Muscle of leg (tissue), 11 donors: ENCODE results near the gene TACC2. TPM values are rescaled to one million over a fixed set of nuclear protein-coding genes. Genes with fewer than 3 reads are reported as not detected.

ENCODE experiments used
- DNase-seq: peaks from one replicate; pipeline ENCODE4 v3.0.0; 2013
- H3K27ac ChIP-seq: one replicate; pipeline ENCODE4 v1.5.1; 2013; ENCODE audit warnings: mild to moderate bottlenecking, low read length, control low read depth
- H3K27me3 ChIP-seq: one replicate; pipeline ENCODE4 v1.6.1; 2013; ENCODE audit warnings: low read length; ENCODE audit not compliant: control insufficient read depth, insufficient read depth
- H3K36me3 ChIP-seq: one replicate; pipeline ENCODE4 v1.6.1; 2013; ENCODE audit warnings: low read length; ENCODE audit not compliant: control insufficient read depth, insufficient read depth
- H3K4me1 ChIP-seq: one replicate; pipeline ENCODE4 v1.6.1; 2013; ENCODE audit warnings: low read length; ENCODE audit not compliant: control insufficient read depth, insufficient read depth
- H3K4me3 ChIP-seq: one replicate; pipeline ENCODE4 v1.5.1; 2013; ENCODE audit warnings: low read length, control low read depth
- H3K9me3 ChIP-seq: replicated peaks from 2 replicates; pipeline ENCODE4 v1.6.1; 2013; ENCODE audit warnings: low read depth, low read length; ENCODE audit not compliant: control insufficient read depth
- WGBS: methylation state at CpG from one replicate; pipeline ENCODE4 v1.1.5; 2013; ENCODE audit warnings: missing lambda C conversion rate; ENCODE audit not compliant: insufficient coverage; 5-methylcytosine and 5-hydroxymethylcytosine counted together
- polyA plus RNA-seq, 8 donors: library from polyadenylated mRNA; unstranded; fragments of 120-200 nt; gene quantifications; one replicate each; pipeline versions ENCODE4 v1.2.1 to v1.2.3, GENCODE V29; 2013; ENCODE audit warnings: inconsistent platforms in 1 of 8, low replicate concordance in 1 of 8; ENCODE audit not compliant: insufficient read length in 8 of 8, insufficient read depth in 1 of 8
- total RNA-seq: library from RNA; stranded (reverse); fragments of 120-200 nt; gene quantifications from one replicate; pipeline ENCODE4 v1.2.4, GENCODE V29; 2013

Gene TACC2
- total and polyA plus RNA-seq, 9 donors = 53.6 to 132 (median 104) TPM

GRCh38 chr10:122267849-122268737, 279.1 kb downstream of the TACC2 start:
- Histone ChIP-seq H3K9me3 (peaks cover 2% of the 10 kb centered on the region), H3K27ac (no peak overlapping the region), H3K36me3 (peaks cover 31% of the 10 kb centered on the region), H3K4me3 (no peak overlapping the region), H3K27me3 (no peaks in the 10 kb centered on the region), H3K4me1 (peaks cover 18% of the 10 kb centered on the region)
- 42% methylated on average over 14 of the region's 14 CpGs for WGBS
- peak; percentile 37 for DNase-seq

DNA sequence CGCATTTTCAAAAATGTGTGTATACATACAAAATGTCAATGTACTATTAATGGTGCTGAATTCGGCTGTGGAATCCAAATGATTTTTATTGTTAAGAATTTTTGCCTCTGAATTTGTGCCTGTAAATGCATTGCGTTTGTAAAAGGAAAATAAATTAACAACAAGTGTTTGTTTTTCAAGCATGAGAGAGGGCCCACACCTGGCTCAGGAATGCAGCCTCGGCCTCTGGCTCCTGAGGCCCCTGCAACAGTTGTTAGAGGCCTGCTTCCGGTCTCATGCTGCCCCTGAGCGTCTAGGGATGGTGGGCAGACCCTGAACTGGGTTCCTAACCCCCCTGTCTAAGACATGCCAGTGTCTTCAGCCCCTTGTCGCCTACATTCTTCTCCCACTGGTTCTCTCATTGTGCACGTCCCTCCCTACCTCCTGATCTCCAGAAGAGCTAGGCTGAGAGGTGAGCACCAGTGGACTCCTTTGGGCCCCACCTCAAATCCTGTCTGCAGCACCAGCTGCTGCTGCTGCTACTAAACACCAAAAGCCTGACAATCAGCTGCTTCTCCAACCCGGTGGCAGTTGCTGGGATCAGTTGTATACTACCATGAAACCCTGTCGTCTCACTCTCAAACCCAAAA, 280.2 kb downstream of the TACC2 start:
- no peak overlapping the region for H3K4me3 ChIP-seq
- 68% methylated on average over 9 of the region's 10 CpGs for WGBS
- H3K36me3 ChIP-seq = peaks cover 31% of the 10 kb centered on the region
- peaks cover 13% of the 10 kb centered on the region for H3K4me1 ChIP-seq
- H3K27me3 ChIP-seq = no peaks in the 10 kb centered on the region
- DNase-seq = no peak
- H3K27ac ChIP-seq = no peak overlapping the region
- H3K9me3 ChIP-seq = no peaks in the 10 kb centered on the region

- Histone ChIP-seq H3K4me3 (no peak within 1 kb of the TSS), H3K4me1 (peaks cover 7% of the 10 kb centered on the region), H3K9me3 (no peaks in the 10 kb centered on the region), H3K27me3 (no peaks in the 10 kb centered on the region), H3K27ac (no peak within 1 kb of the TSS), H3K36me3 (peaks cover 32% of the 10 kb centered on the region)
- DNase-seq = no peak
- 60% methylated on average over 1 of the region's 5 CpGs for WGBS
Observed at GRCh38 chr10:122271076-122271475, 282.1 kb downstream of the TACC2 start, which contains the start of gene BTBD16. BTBD16 (plus strand) TSS chr10:122271296; CDS start chr10:122275082, 3,786 bp downstream.

DNA sequence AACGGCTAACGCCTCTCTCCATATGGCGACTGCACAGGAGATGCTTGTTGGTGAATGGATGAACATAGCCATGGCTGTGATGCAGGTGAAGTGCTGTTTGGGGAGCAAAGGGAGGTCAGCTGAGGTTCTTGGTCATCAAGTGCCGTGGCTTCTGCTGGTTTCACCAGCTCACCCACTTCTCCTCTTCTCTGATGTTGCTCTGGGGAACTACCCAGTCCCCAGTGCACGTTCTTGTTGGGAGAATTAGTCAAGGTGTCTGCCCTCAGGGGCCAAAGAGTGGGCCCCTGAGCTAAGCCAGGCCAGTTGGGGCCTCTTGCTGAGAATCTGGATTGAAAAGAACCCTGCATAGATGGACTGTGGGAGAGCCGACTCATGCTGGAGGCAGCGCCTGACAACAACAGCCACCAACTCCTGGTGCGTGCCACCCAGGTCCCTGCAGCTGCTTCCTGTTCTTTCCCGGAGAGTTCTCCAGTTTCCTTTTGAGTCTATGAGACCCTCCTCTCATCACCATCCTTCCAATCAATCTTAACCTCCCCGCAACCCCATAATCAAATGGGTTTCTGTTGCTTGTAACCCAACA, 285.1 kb downstream of the TACC2 start:
- no peaks in the 10 kb centered on the region for H3K9me3 ChIP-seq
- WGBS = 89% methylated on average over 8 of the region's 10 CpGs
- no peaks in the 10 kb centered on the region for H3K27me3 ChIP-seq
- peaks cover 31% of the 10 kb centered on the region for H3K36me3 ChIP-seq
- no peak overlapping the region for H3K27ac ChIP-seq
- DNase-seq = no peak
- H3K4me3 ChIP-seq = no peak overlapping the region
- H3K4me1 ChIP-seq = peaks cover 7% of the 10 kb centered on the region

DNA sequence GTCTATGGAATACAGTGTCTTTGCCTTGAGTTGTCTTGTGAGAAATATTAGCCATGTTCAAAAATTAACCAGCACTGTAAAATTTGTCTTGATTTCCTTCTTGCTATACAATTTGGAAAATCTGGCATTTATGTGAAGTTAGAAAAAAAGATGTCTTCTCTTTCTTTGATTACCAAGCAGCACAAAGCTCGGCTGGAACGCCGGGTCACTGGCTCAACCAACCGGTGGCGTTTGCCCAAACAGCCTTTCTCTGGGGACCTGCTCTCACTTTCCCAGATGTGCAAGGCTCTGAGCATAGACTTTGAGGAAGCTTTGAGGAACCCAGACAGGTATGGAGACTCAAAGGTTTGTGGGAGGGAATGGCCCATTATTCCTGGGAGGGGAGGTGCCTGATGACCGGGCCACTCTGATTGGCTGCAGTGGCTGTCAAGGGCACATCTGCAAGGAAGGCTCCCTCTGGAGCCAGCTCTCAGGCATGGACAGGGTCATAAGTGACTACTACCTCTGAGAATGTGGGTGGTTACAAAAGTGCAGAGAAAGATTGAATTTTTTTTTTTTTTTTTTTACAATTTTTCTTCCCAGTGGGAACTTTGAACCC, 287.7 kb downstream of the TACC2 start:
- DNase-seq = no peak
- no peak overlapping the region for H3K4me3 ChIP-seq
- H3K27ac ChIP-seq = no peak overlapping the region
- peaks cover 16% of the 10 kb centered on the region for H3K36me3 ChIP-seq
- H3K27me3 ChIP-seq = no peaks in the 10 kb centered on the region
- H3K9me3 ChIP-seq = no peaks in the 10 kb centered on the region
- peaks cover 9% of the 10 kb centered on the region for H3K4me1 ChIP-seq
- WGBS = 67% methylated on average over 6 of the region's 6 CpGs

DNA sequence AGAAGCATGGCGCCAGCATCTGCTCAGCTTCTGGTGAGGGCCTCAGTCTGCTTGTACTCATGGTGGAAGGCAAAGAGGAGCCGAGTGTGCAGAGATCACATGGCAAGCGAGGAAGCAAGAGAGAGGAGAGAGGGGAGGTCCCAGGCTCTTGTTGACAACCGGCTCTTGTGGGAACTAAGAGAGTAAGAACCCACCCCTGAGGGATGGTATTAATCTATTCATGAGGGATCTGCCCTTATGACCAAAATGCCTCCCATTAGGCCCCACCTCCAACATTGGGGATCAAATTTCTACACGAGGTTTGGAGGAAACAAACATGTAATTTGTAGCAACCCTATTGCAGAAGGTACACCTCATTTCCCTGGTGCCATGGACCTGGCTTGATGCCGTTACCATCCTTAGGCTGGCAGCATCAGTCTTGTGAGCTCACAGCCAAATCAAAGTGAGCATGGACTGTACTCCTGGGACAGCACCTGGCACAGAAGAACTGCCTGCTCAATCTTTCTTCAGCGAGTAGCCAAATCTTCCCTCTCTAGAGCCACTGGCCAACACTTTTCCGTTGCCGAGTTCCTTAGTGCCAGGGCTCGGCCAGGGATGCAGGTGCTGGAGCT, 288.7 kb downstream of the TACC2 start:
- Histone ChIP-seq H3K27me3 (no peaks in the 10 kb centered on the region), H3K4me3 (no peak overlapping the region), H3K36me3 (peaks cover 11% of the 10 kb centered on the region), H3K9me3 (no peaks in the 10 kb centered on the region), H3K27ac (no peak overlapping the region), H3K4me1 (peaks cover 18% of the 10 kb centered on the region)
- no peak for DNase-seq
- WGBS = 68% methylated on average over 7 of the region's 10 CpGs

- Histone ChIP-seq H3K27me3 (no peaks in the 10 kb centered on the region), H3K27ac (peak overlapping the region; percentile 35), H3K9me3 (no peaks in the 10 kb centered on the region), H3K4me3 (no peak overlapping the region), H3K36me3 (peaks cover 11% of the 10 kb centered on the region), H3K4me1 (peaks cover 32% of the 10 kb centered on the region)
- DNase-seq = peak; percentile 70
- WGBS = 18% methylated on average over 8 of the region's 9 CpGs
Observed at GRCh38 chr10:122279725-122280141, 290.8 kb downstream of the TACC2 start.

DNA sequence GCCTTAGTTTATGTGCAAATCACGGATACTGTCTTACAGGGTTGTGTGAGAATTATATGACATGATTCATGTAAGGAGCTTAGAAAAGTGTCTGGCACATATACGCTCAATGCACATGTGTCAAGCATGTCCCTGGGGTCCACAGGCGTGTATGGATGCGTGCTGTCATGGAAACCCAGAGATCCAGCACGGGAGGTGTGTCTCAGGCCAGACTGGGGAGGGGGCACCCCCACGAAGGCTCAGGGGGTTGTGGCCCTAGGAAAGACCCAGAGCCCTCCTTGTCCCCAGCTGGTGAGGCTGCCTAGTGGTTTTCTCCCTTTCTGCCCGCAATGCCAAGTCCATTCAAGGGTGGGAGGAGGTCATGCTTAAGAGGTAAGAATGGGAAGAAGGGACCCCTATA, 291.2 kb downstream of the TACC2 start:
- H3K27ac ChIP-seq = peak overlapping the region; percentile 35

DNA sequence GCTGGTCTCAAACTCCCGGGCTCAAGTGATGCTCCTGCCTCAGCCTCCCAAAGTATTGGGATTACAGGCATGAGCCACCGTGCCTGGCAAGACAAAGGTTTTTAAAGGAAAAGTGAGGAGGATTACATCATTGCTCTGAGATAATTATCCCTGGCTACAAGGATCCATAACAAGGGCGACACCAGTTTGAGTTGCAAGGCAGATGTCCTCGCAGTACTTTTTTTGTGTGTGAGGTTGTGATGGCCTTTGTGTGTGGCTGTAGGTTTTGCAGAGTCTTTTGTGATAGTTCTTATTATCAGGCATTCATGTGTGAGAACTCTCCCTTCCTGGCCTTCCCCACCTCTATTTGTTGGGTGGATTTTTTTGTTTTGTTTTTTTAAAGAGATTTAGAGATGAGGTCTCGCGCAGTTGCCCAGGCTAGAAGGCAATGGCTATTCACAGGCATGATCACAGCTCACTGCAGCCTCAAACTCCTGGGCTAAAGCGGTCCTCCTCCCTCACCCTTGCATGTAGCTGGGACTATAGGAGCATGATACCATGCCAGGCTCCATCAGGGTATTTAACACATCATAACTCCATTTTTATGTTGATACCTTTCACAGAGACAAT, 292.2 kb downstream of the TACC2 start:
- H3K27ac ChIP-seq = no peak overlapping the region
- DNase-seq = no peak
- peaks cover 7% of the 10 kb centered on the region for H3K36me3 ChIP-seq
- peaks cover 46% of the 10 kb centered on the region for H3K4me1 ChIP-seq
- H3K9me3 ChIP-seq = no peaks in the 10 kb centered on the region
- WGBS = 71% methylated on average over 4 of the region's 7 CpGs
- H3K27me3 ChIP-seq = no peaks in the 10 kb centered on the region
- H3K4me3 ChIP-seq = no peak overlapping the region

More for the DNA sequence above, 291.2 kb downstream of the TACC2 start:
- no peaks in the 10 kb centered on the region for H3K9me3 ChIP-seq
- no peaks in the 10 kb centered on the region for H3K27me3 ChIP-seq
- no peak overlapping the region for H3K4me3 ChIP-seq
- DNase-seq = no peak
- H3K4me1 ChIP-seq = peaks cover 36% of the 10 kb centered on the region
- 43% methylated on average over 5 of the region's 7 CpGs for WGBS
- H3K36me3 ChIP-seq = peaks cover 11% of the 10 kb centered on the region
